Smooth muscle cell (in vitro differentiated cells): ENCODE data around the gene RNF167. TPM values are rescaled to one million over a fixed set of nuclear protein-coding genes. Genes with fewer than 3 reads are reported as not detected.
A peak's percentile ranks its signal among the peaks of the same experiment; 100 is the strongest.

Experiments used
- DNase-seq: peaks from one replicate; lab custom pipeline; 2025; ENCODE audit not compliant: unreplicated experiment; lab: John Stamatoyannopoulos, UW
- H2AFZ ChIP-seq: fragments of 200-600 bp; sonication (generic); 2 replicates; pipeline ENCODE4 v1.6.0; 2016; ENCODE audit warnings: antibody characterized with exemption, low read depth, mild to moderate bottlenecking
- H3F3A ChIP-seq: fragments of 200-600 bp; sonication (generic); 2 replicates; pipeline ENCODE4 v1.6.0; 2017; ENCODE audit warnings: antibody characterized with exemption, low read depth
- H3K27ac ChIP-seq: fragments of 200-600 bp; sonication (generic); 2 replicates; pipeline ENCODE4 v1.5.1; 2016; ENCODE audit warnings: low read depth, mild to moderate bottlenecking
- H3K27me3 ChIP-seq: fragments of 200-600 bp; sonication (generic); 2 replicates; pipeline ENCODE4 v1.6.1; 2016; ENCODE audit warnings: low read depth, mild to moderate bottlenecking
- H3K36me3 ChIP-seq: fragments of 200-600 bp; sonication (generic); 2 replicates; pipeline ENCODE4 v1.5.1; 2016; ENCODE audit warnings: low read depth
- H3K4me1 ChIP-seq: fragments of 200-600 bp; sonication (generic); 2 replicates; pipeline ENCODE4 v1.5.1; 2016; ENCODE audit warnings: low read depth
- H3K4me2 ChIP-seq: fragments of 200-600 bp; sonication (generic); 2 replicates; pipeline ENCODE4 v1.6.0; 2016; ENCODE audit warnings: mild to moderate bottlenecking
- H3K4me3 ChIP-seq: fragments of 200-600 bp; sonication (generic); 2 replicates; pipeline ENCODE4 v1.5.1; 2016; ENCODE audit warnings: mild to moderate bottlenecking
- H3K79me2 ChIP-seq: fragments of 200-600 bp; sonication (generic); 2 replicates; pipeline ENCODE4 v1.6.0; 2016; ENCODE audit warnings: low read depth, mild to moderate bottlenecking
- H3K9ac ChIP-seq: fragments of 200-600 bp; sonication (generic); 2 replicates; pipeline ENCODE4 v1.6.0; 2016; ENCODE audit warnings: low read depth
- H3K9me3 ChIP-seq: fragments of 200-600 bp; sonication (generic); replicated peaks from 2 replicates; pipeline ENCODE4 v1.5.1; 2016; ENCODE audit warnings: low read depth
- H4K20me1 ChIP-seq: fragments of 200-600 bp; sonication (generic); 2 replicates; pipeline ENCODE4 v1.6.0; 2016; ENCODE audit warnings: low read depth
- WGBS: methylation state at CpG from one replicate; pipeline ENCODE4 v1.1.7; 2016; ENCODE audit warnings: low lambda C conversion rate; 5-methylcytosine and 5-hydroxymethylcytosine counted together
- polyA plus RNA-seq: library from polyadenylated mRNA; unstranded; fragments of >200 nt; fragmentation: Nextera tagmentation; extraction: Ambion mirVana; gene quantifications from 2 replicates; pipeline ENCODE4 v1.2.1, GENCODE V29; 2016
- total RNA-seq: library from RNA; depleted of rRNA; stranded (reverse); fragments of >200 nt; gene quantifications from 2 replicates; pipeline ENCODE4 v1.2.3, GENCODE V29; 2014
- TF ChIP-seq, protein P1 (sequence below): fragments of 200-600 bp; sonication (generic); IDR thresholded peaks from 2 replicates; pipeline ENCODE4 v1.5.1; 2017; ENCODE audit warnings: borderline replicate concordance, mild to moderate bottlenecking, antibody characterized with exemption; ENCODE audit not compliant: insufficient read depth, poor library complexity, severe bottlenecking

The RNF167 gene
- total and polyA plus RNA-seq, 2 experiments from 2014 or later: 39.6 to 59.4 TPM

DNA sequence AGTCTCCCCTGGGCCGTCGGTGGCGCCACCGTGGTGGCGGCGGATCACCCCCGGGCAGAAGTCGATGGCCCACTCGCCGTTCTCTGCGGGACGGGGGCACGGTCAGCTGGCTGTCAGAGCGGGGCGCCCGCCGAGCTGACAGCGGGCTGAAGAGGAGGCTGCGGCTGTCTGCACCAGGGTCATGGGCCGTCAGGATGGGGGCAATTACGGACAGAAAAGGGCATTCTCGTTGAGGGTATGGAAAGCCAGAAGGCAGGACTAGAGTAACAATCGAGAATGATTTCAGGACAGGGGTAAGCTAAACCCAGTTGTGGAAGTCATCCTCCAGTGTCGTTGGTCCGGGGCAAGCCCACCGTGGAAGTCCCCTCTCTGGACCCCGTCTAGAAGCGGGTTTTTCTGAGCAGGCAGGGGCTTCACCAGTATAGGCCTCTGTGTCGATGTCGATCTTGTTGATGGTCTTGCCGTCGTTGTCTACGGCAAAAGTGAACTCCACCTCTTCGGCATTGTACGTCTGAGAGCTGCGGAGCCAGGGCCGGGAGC lies 38.9 kb upstream of the RNF167 start:
- Histone ChIP-seq H3K27me3 (no peaks in the 10 kb centered on the region), H3K4me3 (no peak overlapping the region), H3K4me1 (no peaks in the 10 kb centered on the region), H3F3A (peaks cover 8% of the 10 kb centered on the region), H3K9ac (no peak overlapping the region), H4K20me1 (no peaks in the 10 kb centered on the region), H2AFZ (no peak overlapping the region), H3K4me2 (peak overlapping the region; percentile 82), H3K9me3 (no peaks in the 10 kb centered on the region), H3K79me2 (no peaks in the 10 kb centered on the region), H3K27ac (no peak overlapping the region), H3K36me3 (no peaks in the 10 kb centered on the region)
- WGBS: 93% methylated on average over 37 of the region's 37 CpGs
- no peak for DNase-seq
- TF ChIP-seq, protein P1, sequence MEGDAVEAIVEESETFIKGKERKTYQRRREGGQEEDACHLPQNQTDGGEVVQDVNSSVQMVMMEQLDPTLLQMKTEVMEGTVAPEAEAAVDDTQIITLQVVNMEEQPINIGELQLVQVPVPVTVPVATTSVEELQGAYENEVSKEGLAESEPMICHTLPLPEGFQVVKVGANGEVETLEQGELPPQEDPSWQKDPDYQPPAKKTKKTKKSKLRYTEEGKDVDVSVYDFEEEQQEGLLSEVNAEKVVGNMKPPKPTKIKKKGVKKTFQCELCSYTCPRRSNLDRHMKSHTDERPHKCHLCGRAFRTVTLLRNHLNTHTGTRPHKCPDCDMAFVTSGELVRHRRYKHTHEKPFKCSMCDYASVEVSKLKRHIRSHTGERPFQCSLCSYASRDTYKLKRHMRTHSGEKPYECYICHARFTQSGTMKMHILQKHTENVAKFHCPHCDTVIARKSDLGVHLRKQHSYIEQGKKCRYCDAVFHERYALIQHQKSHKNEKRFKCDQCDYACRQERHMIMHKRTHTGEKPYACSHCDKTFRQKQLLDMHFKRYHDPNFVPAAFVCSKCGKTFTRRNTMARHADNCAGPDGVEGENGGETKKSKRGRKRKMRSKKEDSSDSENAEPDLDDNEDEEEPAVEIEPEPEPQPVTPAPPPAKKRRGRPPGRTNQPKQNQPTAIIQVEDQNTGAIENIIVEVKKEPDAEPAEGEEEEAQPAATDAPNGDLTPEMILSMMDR: no peak

GRCh38 chr17:4901648-4902344 lies 38.3 kb upstream of the RNF167 start:
- TF ChIP-seq, protein P1: no peak
- no peak overlapping the region for H3K27ac ChIP-seq
- no peaks in the 10 kb centered on the region for H3K27me3 ChIP-seq
- H3F3A ChIP-seq: peaks cover 8% of the 10 kb centered on the region
- no peaks in the 10 kb centered on the region for H3K36me3 ChIP-seq
- H3K4me1 ChIP-seq: no peaks in the 10 kb centered on the region
- H4K20me1 ChIP-seq: no peaks in the 10 kb centered on the region
- H3K79me2 ChIP-seq: no peaks in the 10 kb centered on the region
- H3K4me3 ChIP-seq: no peak overlapping the region
- H3K9ac ChIP-seq: no peak overlapping the region
- no peak for DNase-seq
- no peaks in the 10 kb centered on the region for H3K9me3 ChIP-seq
- 97% methylated on average over 27 of the region's 48 CpGs for WGBS
- H2AFZ ChIP-seq: no peak overlapping the region
- H3K4me2 ChIP-seq: no peak overlapping the region

DNA sequence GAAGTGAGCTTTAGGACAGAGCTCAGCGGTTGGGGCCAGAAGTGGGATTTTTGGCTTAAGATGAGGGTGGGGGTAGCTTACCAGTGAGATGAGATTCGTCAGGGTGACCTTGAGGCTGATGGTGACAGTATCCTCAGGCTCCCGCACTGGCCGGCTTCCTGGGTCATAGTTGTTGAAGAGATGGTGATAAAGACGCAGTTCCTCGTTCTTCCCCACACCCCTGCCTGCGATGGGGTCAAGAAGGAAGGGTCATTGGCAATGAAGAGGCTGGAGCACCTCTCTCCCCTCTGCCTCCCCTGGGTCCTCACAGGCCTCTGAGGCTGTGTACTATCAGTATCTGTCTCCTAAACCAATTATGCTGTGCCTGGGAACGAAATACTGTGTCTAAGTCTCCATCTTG lies 37.5 kb upstream of the RNF167 start:
- Histone ChIP-seq H3K27ac (no peak overlapping the region), H4K20me1 (no peaks in the 10 kb centered on the region), H3K9ac (no peak overlapping the region), H3K27me3 (no peaks in the 10 kb centered on the region), H3K4me2 (no peak overlapping the region), H3K4me1 (no peaks in the 10 kb centered on the region), H3K36me3 (no peaks in the 10 kb centered on the region), H3K9me3 (no peaks in the 10 kb centered on the region), H3F3A (peaks cover 8% of the 10 kb centered on the region), H3K79me2 (no peaks in the 10 kb centered on the region), H2AFZ (no peak overlapping the region), H3K4me3 (no peak overlapping the region)
- TF ChIP-seq, protein P1: no peak
- 87% methylated on average over 8 of the region's 8 CpGs for WGBS
- DNase-seq: no peak
